Activated T-cell treated with anti-CD3 and anti-CD28 coated beads for 1 hour (primary cell): ENCODE data around the gene SF3B5.
"Not testable (repeated sequence)": the region's sequence is repeated elsewhere in the genome, so short reads cannot be mapped to it uniquely, and the experiment has no call there.

Experiments used
- DNase-seq: peaks from one replicate; pipeline ENCODE4 v3.0.0-alpha.2; 2020; ENCODE audit warnings: low read depth

Gene SF3B5

DNA sequence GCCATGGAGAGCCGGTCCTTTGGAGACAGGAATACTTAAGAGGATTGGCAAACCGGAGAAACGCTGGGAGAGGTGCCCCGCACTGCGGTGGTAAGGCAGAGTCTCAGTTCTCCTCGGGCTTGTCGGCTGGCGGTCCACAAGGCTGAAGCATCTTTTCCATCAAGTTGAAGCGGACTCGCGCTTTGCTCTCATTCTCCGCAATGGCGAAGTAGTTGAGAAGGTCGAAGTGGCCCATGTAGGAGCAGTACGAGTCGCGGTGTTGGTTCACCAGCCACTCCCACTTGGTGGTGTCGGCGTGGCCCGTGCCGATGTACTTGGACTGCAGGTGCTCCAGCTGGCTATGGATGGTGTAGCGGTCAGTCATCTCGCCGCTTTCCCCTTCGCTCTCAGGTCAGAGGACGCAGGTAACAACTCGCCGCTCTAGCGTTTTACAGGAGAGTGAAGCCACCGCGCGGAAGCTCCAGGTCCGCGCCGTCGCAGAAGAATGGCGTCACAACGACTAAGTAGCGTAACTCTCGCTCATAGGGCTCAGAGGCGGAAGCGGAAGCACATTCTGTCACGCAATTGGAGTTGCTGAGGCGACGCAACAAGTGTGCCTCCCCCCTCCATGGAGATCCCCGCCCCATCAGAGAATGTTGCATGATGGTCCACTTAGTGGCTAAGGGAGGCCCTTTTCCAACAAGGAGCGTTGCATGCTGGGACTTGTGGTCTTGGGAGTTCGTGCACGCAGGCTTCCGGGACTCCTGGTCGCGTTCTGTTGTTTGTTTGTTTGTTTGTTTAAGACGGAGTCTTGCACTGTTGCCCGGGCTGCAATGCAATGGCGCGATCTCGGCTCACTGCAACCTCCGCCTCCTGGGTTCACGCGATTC, at the start of gene SF3B5:
Gene SF3B5 (minus strand): TSS at position 440 of the 869 bp plus-strand sequence. CDS start 76 bp downstream, at position 364.
- DNase-seq = peak; percentile 94

GRCh38 chr6:144144996-144145395, 49.6 kb upstream of the SF3B5 start:
- DNase-seq = no peak

- no peak for DNase-seq
These were observed 48.5 kb upstream of the SF3B5 start for GRCh38 chr6:144143878-144144277.

DNA sequence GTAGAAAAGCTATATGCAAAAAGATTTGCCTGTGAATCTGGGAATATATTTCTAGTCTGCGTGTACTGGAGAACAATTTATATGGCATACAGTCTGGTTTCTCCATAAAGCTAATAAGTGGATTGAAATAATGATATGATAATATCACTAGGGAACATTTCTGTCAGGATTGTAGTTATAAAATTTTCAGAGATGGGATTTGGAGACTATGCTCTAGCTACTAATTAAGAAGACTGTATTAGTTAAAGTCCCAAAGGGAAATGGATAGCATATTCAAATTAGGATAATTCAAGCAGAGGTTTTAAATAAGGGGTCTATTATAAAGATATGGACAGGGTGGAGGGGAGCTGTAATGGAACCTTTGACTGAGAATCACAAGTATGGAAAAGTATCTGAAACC, 47.7 kb upstream of the SF3B5 start:
- DNase-seq = no peak

DNA sequence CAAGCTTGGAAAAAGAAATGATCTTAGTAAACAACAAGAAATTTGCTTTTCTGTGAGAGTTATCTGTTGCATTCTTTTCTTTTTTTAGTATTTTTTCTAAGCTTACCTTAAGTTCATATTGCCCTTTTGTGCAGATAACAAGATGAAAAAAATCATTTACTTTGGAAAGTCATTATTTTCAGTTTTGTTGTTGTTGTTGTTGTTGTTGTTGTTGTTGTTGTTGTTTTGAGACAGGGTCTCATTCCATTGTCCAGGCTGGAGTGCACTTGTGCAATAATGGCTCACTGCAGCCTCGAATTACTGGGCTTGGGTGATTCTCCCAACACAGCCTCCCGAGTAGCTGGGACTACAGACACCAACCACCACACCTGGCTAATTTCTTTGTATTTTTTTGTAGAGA, 46.1 kb upstream of the SF3B5 start:
- no peak for DNase-seq

GRCh38 chr6:144140867-144141266, 45.5 kb upstream of the SF3B5 start:
- DNase-seq = no peak

- no peak for DNase-seq
These were observed 44.4 kb upstream of the SF3B5 start for GRCh38 chr6:144139817-144140216.

DNA sequence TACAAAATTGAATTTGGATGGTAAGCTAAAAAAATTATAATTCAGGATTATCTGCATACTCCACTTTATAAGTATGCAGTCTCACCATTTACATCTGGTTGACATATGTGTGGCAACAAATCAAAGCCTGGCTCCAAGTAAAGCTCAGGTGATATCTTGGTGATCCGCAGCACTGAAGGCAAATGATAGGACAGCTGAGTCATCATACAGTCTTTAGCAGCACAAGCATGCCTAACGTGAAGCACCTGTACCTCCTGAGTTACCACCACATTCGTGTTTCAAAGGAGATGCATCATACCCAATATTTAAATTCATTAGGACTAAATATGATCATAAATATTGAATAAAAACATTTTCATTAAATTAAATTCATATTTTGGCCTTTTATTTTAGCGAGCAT, 43.2 kb upstream of the SF3B5 start:
- no peak for DNase-seq

DNA sequence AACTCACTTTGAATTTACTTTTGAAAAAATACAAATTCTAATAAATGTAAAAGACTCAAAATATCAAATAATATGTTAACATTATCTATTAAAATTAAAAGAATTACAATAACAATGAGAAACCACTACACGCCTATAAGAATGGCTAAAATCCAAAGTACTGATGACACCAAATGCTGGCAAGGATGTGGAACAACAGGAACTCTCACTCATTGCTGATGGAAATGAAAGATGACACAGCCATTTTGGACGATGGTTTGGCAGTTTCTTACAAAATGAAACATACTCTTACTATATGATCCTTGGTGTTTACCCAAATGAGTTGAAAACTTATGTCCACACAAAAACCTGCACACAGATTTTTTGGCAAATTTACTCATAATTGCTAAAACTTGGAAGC, 39.4 kb upstream of the SF3B5 start:
- no peak for DNase-seq

- DNase-seq = no peak
These were observed 38.8 kb upstream of the SF3B5 start for GRCh38 chr6:144134176-144134575.

GRCh38 chr6:144133225-144133821, 38.0 kb upstream of the SF3B5 start:
- no peak for DNase-seq

GRCh38 chr6:144132167-144132690, 36.9 kb upstream of the SF3B5 start:
- DNase-seq = not testable (repeated sequence)

GRCh38 chr6:144131248-144131709, 35.9 kb upstream of the SF3B5 start:
- DNase-seq = no peak

GRCh38 chr6:144129469-144129868, 34.1 kb upstream of the SF3B5 start:
- no peak for DNase-seq

DNA sequence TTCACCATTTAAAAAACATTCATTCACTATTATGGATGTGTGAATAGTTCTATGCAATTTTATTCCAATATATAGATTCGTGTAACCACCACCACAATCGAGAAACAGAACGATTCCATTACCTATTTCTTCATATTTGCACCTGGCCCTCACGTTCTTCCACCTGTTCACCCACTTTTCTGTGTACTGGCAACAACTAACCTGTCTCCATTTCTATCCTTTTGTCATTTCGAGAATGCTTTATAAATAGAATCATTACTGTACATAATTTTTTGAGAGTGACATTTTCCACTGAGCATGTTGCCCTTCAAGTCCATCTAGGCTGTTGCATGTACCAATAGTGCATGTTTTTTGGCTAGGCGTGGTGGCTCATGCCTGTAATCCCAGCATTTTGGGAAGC, 31.7 kb upstream of the SF3B5 start:
- no peak for DNase-seq

GRCh38 chr6:144123836-144124235, 28.5 kb upstream of the SF3B5 start:
- DNase-seq = no peak

DNA sequence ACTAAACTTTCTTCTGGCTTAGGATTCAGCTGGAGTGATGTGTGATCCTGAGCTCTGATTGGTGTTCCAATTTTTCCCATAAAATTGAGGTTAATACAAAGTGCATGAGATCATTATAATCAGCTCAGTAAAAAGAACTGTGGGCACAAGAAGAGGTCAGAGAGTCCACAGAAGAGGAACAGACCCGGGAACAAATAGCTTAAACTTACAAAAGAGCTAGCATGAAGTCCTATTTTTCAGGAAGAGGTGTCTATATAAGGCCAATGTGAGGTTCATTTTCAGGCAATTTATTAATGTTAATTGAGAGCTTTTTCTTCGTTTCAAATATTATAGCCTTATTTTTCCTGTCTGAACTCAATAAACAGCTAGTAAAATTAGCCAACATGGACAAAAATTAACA, 28.0 kb upstream of the SF3B5 start:
- no peak for DNase-seq

GRCh38 chr6:144122861-144123260, 27.5 kb upstream of the SF3B5 start:
- DNase-seq = no peak

- no peak for DNase-seq
These were observed 24.0 kb upstream of the SF3B5 start for GRCh38 chr6:144119376-144119775.

DNA sequence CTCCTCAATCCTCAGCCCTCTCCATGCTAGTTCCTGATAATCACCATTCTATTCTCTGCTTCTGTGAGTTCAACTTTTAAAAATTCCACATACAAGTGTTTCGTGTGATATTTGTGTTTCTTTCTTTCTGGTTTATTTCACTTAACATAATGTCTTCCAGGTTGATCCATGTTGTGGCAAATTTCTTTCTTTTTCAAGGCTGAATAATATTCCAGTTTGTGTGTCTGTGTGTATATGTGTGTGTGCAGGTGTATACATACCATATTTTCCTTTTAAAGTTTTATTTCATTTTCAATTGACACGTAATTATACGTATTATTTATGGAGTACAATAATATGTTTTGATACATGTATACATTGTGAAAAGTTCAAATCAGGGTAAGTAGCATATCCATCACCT, 19.8 kb upstream of the SF3B5 start:
- no peak for DNase-seq

DNA sequence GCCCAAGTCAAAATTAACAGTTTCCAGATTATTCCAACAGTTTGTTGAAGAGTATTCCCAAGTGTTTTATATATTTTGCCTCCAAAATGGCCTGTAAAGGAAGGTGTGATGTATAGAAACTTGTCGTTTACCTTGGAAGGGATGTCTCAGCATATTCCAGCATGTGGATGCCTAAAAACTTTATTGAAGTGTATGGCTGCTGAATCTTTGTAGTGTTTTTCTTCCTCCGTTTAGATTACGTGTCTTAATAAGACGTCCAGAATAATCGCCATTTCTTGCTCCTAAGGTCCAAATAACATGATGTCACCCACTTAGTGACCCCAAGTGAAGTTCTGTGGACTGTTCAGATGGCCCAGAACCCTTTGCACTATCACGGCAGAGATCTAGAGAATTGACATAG, 18.0 kb upstream of the SF3B5 start:
- no peak for DNase-seq

- DNase-seq = no peak
These were observed 14.8 kb upstream of the SF3B5 start for GRCh38 chr6:144110210-144110609.

DNA sequence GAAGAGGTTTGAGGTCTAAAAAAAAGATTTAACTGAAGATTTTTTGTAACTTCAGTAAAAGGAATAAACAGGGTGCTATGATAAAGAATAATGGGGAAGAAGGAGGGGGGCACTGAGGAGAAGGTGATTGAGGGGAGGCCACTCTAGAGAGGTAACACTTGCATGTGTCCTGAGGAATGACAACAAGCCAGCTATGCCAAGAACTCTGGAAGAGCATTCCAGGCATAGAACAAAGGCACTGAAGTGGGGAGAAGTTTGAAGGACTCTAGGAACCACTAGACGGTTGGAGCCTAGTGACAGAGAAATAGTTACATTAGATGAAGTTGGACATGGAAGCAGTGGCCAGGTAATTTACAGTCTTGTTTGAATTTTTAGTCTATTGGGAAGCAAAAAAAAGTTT, 10.8 kb upstream of the SF3B5 start:
- no peak for DNase-seq
